OCI-LY3 (cell line): ENCODE data around the gene KRTAP3-2.

ENCODE experiments used
- EZH2phosphoT487 ChIP-seq: fragments of 200-600 bp; shearing (Covaris generic); IDR thresholded peaks from 2 replicates; pipeline ENCODE4 v1.6.1; 2018; ENCODE audit warnings: antibody characterized with exemption, mixed run types, low read depth
- TF ChIP-seq, protein P1 (sequence below): fragments of 200-600, 300-600 bp; sonication (generic); IDR thresholded peaks from 2 replicates; pipeline ENCODE4 v1.5.1; 2014; ENCODE audit warnings: antibody characterized with exemption, low read length, low read depth

DNA sequence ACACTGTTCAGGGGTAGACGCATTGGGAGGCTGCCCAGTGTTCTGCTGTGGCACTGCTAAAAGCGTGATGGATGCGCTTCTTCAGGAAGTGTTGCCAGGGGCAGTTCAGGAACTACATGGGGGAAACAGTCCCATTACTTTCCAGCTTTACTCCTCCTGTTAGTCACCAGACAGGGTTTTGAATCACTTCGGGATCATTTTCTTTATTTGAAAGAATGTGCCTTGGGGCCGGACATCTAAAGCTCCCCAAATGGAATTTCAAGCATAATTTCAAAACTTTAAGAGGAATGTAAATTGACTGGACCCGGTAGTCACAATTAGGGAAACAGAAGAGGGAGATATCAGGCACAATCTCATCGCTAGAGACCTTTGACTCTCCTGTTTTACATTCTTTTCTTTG, 48.7 kb upstream of the KRTAP3-2 start:
- TF ChIP-seq, protein P1, sequence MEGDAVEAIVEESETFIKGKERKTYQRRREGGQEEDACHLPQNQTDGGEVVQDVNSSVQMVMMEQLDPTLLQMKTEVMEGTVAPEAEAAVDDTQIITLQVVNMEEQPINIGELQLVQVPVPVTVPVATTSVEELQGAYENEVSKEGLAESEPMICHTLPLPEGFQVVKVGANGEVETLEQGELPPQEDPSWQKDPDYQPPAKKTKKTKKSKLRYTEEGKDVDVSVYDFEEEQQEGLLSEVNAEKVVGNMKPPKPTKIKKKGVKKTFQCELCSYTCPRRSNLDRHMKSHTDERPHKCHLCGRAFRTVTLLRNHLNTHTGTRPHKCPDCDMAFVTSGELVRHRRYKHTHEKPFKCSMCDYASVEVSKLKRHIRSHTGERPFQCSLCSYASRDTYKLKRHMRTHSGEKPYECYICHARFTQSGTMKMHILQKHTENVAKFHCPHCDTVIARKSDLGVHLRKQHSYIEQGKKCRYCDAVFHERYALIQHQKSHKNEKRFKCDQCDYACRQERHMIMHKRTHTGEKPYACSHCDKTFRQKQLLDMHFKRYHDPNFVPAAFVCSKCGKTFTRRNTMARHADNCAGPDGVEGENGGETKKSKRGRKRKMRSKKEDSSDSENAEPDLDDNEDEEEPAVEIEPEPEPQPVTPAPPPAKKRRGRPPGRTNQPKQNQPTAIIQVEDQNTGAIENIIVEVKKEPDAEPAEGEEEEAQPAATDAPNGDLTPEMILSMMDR: no peak
- no peak for TF ChIP-seq EZH2phosphoT487
